Activated CD4-positive, alpha-beta T cell treated with anti-CD3 and anti-CD28 coated beads, Interleukin-2, amount 50 U/mL, for 16 hours (primary cell): Measurements from ENCODE around the gene PSMB5.
"Not testable (repeated sequence)": the region's sequence is repeated elsewhere in the genome, so short reads cannot be mapped to it uniquely, and the experiment has no call there.

ENCODE experiments used
- DNase-seq: peaks from one replicate; pipeline ENCODE4 v3.0.0-alpha.2; 2020

PSMB5 gene

GRCh38 chr14:23013054-23013748 is 21.5 kb downstream of the PSMB5 start:
- DNase-seq, result no peak

DNA sequence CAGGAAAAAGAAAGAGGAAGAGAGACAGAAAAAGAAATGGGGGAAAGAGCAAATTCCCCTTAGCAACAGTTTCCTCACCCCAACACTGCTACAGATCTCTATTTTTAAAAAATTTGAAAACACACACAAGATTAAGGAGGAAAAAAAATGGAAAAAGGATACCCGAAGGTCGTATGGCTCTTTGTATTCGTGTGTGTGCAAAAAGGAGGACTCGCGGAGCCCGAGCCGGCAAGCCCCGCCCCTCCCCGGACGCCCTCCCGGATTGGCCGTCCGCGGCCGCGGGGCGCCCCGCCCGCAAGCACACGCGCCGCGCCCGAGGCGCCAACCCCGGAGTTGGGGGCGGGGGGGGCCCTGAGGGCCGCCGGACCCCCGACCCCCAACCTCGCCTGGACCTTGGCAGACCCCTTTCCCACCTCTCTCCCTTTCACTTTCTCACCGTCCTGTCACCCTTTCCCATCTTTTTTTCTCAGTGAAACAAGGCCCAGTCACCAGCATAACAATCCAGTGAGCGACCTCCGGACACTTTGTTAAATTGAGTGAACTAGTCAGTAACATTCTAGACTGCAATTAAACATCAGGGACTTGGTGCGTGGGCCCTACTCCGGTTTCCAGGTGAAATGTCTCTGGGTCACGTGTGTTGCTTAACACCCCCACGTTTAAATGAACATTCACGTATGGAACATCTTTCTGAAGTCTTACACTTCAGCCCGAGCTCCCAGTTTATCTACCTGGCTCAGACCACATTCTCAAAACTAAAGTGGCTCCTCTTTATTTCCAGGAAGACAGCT is 24.6 kb downstream of the PSMB5 start, which contains the start of gene C14orf93:
Gene C14orf93, minus strand, starts transcription at position 205 of the 788 bp plus-strand sequence. CDS start 11,120 bp downstream, outside the sequence.
- DNase-seq, result peak; percentile 84

DNA sequence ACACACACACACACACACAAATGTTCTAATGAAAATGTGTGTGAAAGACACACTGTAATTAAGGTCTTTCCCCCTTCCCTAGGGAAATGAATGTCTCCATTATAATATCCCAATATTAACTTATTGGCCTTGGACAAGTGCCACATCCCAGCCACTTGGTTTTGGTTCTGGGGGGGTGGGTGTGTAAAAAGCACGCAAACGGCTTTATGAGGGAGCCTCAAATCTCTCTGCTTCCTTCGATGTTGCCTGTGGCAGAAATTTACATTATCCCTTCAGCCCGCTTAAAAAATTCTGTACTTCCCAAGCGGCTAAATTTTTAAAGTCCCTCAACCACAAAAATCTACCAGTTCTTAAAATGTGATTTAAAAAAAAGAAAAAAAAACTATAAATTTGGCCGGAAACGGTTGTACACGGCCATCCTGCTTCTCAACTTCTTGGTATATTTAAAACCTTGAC is 25.2 kb downstream of the PSMB5 start:
- no peak for DNase-seq

DNA sequence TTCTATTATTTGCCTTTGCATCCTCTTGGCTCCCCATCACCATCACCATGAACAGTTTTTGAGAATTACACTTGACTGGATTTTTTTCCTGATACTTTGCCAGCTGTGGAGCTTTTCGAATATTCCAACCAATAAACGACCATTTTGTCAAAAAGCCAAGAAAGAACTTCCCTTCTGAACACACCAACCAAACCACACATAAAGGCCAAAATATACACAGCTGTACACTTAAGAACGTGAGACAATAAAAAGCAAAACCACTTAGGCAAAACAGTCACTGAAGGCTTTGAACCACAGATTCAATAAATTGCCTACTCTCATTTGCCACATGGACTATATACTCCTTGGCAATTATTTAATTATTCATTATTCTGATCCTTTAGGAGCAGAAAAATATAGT is 25.9 kb downstream of the PSMB5 start:
- no peak for DNase-seq

DNA sequence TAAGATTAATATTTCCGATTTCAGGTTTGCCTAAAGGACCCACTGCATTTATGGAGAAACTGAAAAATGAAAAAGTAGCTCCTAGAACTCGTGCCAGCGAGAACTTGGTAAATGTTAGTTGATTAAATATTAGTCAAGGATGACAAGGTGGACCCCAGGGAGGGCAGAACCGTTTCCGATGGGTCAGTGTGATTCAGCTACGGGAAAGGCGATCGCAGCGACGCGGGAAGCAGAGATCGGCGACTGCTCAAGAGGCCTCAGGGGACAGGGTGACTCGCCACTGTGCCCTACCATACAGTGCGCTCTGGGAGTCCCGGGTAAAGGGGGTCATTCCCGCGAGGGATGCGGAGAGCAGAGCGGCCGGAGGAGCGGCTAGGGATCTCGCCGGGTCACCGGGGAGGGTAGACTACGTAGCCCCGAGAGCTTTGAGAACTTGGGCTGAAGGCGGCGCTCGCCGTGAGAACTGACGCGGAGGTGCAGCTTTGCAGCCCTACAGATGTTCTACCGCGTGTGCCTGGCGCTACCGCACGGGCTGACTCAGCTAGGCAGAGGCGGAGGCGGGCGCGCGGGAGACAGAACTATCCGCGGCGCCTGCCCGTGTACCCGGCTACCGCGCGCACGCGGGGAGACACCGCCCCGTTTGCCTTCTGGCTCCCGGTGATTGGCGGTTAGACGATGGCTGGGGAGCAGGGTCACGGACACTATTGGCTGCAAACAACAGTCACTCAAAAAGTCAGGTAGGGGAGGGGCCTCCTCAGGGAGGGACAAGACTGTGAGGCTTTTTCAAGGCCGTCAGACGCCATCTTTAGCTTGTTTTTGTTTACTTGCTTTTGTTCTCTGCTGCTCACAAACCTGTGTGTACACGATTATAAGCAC is 27.9 kb downstream of the PSMB5 start:
- peak; percentile 99 for DNase-seq

GRCh38 chr14:23006188-23006534 is 28.5 kb downstream of the PSMB5 start:
- no peak for DNase-seq

DNA sequence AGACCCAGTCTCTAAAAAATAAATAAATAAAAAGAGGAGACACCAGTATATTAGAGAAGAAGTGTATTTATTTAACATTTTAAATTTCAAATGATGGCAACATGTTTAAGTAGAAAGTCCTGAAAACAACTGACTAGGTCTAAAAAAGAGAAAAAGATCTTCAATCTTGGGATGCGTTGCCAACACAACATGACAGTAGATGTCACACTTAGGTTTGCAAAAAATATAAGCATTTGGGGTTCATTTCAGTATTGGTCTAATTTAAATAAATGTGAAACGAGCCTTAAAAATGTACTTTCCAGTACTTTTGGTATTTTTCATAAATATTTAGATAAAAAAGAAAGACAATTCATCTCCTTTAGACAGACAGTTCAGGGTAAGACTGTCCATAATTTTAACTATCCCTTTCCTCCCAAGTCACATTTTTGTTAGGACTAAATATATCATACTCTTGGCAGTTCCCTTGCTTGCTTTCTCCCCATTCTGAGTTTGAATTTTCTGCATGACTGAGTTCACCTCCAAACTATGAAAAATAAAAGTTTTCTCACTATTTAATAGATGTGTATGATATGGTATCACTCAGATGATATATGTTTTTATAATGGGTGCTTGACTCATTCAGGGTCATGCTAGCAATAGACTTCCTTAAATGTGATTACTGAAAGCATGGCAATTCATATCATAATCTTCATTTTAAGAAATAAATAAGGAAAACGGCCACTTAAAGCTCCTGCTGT is 29.1 kb downstream of the PSMB5 start:
- DNase-seq, result no peak

DNA sequence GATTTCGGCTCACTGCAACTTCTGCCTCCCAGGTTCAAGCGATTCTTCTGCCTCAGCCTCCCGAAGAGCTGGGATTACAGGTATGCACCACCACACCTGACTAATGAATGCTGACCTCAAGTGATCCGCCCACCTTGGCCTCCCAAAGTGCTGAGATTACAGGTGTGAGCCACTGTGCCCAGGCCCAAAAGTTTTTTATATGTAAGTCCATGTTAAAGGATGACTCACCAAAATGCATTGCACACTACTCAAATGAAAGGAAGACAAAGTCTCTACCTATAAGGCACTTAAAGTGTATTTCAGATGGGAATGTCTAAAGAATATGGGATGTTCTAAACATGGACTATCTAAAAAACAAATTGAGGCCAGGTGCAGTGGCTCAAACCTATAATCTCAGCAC is 30.4 kb downstream of the PSMB5 start:
- DNase-seq, result not testable (repeated sequence)

DNA sequence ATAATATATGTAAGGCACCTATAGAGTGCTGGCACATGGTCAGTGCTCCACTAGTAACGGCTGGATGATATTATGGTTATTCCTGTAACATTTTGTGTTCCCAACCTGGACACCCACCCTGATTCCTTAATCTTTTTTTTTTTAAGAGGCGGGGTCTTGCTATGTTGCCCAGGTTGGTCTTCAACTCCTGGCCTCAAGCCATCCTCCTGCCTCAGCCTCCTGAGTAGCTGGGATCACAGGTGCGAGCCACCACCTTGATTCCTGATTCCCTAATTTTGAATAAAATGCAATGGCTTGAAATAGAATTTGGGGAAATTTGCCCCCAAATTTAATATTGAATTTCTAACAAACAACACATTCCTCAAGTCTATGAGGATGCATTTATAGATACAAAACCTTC is 32.1 kb downstream of the PSMB5 start:
- no peak for DNase-seq

- no peak for DNase-seq
Measured at GRCh38 chr14:23000860-23001259, 33.8 kb downstream of the PSMB5 start.

GRCh38 chr14:22998329-22999012 is 36.2 kb downstream of the PSMB5 start:
- no peak for DNase-seq

DNA sequence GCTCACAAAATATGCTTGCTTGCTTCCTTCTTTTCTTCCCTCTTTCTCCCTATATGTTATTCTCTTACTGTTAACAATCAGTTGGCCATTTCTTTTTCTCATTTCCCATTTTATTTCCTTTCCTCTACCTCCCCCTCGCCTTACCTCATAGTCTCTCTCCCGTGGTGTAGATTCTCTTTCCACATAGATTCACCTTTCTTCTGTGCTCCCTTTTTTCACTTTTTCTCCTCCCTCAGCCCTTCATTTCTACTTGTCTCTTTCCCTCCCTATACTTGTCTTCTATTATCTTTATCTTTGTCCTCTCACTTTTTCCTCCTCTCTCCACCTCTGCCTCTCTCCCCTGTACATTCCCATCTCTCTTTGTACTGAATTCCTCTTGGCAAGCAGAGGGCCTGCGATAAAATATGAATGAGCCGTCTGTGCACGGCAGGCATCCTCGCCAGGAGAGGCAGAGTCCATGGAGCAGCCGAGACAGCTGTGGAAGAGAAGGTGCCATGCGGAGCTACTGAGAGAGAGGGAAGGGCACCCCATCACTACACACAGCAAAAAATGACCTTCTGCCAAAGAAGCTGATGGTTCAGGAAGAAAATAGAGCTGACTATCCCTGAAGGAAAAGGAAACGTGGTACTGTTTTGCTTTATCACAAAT is 36.9 kb downstream of the PSMB5 start:
- no peak for DNase-seq

DNA sequence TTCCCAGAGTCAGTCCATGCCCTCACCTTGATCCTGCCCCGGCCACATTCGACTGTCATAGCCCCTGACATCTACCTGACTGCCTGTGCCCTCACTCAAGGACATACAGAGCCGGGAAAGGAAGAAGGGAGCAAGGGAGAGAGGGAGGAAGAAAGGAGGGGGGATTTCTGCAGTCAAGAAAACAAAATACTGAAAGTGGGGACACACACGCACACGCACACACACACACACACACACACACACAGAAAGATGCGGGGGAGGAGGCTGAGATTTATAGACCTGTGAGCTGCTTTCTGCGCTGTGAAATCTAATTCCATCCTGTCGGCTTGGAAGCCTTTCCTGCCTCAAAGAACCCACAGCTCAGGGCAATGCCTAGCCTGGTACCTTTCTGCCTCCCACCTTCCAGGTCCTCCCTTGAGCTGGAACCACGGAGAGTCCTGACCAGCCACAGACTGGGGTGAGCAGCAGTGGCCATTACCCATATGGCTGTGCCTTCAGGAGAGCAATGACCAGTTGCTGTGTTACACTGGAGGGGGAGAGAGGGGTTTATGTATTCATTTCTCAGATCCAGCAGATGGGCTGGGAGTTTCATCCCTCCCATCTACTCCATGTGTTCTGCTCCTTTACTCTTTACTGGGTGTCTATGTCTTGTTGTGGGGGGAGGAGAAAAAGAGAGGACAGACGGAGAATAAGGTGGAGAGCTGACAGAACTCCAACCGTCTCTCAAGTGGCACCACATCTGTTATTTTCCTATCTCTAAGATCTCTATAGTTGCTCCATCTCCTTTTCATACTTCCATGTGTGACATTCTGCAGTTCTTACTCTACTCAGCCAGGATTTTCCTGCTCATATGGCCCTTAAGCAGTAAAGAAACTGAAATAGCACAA is 37.7 kb downstream of the PSMB5 start:
- no peak for DNase-seq

- DNase-seq, result no peak
Measured at GRCh38 chr14:22995889-22996625, 38.6 kb downstream of the PSMB5 start.

GRCh38 chr14:22994762-22995275 is 39.9 kb downstream of the PSMB5 start:
- DNase-seq, result peak; percentile 26

GRCh38 chr14:22993517-22993916 is 41.2 kb downstream of the PSMB5 start:
- no peak for DNase-seq

GRCh38 chr14:22991852-22992251 is 42.8 kb downstream of the PSMB5 start:
- DNase-seq, result no peak

DNA sequence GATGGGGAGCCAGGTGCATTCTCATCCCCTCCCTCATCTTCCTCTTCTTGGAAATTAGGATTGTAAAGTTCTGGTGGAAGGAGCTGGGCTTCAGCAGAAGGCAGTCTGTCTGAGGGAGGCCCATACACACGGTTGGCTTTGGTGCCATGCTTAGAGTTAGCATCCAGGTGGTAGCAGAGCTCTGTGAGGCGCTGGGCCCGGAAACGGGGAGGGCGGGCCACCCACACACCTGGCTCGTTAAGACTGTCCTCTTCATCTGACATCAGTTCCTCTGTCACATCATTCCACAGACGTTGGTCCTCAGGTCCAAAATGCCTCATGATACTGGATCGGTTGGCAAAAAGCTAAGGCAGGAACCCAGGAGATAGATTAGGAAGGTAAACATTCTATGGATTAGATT is 47.4 kb downstream of the PSMB5 start:
- no peak for DNase-seq

DNA sequence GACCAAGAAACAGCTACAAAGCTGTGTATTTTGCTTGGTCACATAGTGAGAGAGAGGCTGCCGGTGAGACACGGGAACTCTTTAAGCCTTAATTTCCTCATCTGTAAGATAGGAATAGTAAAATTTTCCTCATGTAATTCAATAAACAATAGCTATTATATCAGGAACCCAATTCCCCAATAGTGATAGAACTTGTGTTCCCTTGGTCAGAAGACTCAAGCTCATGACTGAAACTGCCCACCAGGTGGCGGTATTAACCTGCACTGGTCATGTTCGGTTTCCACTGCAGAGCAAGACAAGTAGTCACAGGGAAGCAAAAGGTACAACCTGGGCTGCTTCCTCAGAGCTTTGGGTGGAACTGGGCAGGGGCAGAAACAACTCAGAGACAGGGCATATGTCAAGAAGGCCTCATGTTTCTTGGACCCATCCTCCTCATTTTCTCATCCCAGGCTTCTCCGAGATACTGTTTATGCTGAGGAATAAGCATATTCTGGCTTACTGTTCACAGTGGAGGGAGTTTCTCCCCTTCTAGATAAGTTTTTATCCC is 48.1 kb downstream of the PSMB5 start:
- DNase-seq, result peak; percentile 88
